CD4-positive, alpha-beta T cell (primary cell): Measurements from ENCODE around the gene GPA33. TPM values are rescaled to one million over a fixed set of nuclear protein-coding genes. Genes with fewer than 3 reads are reported as not detected.

Source experiments
- ATAC-seq: fragments of 200-7000 bp; cut with Tn5 transposase; one replicate; pipeline ENCODE4 v1.10.0; 2022; ENCODE audit warnings: mild to moderate bottlenecking; ENCODE audit not compliant: poor library complexity
- CTCF ChIA-PET: fragments of 350-600 bp; sonication (Branson Sonifier 250); formaldehyde crosslinking; loops from one replicate; lab custom pipeline; 2021; ENCODE audit warnings: antibody characterized with exemption, inconsistent platforms; lab: Charles Lee
- POLR2A ChIA-PET: fragments of 350-600 bp; sonication (Branson Sonifier 250); formaldehyde crosslinking; loops from one replicate; lab custom pipeline; 2021; ENCODE audit warnings: antibody characterized with exemption, inconsistent platforms; lab: Charles Lee
- DNase-seq, 14 experiments: peaks; one replicate each; pipeline ENCODE4 v3.0.0-alpha.2; 2013 to 2020; ENCODE audit warnings: mixed read lengths in 2 of 14
- H3K27ac ChIP-seq, 2 donors: one replicate each; pipeline versions ENCODE4 v1.5.1 to v1.7.0; 2013; ENCODE audit warnings: low read length in 2 of 2, low read depth in 1 of 2, mild to moderate bottlenecking in 1 of 2
- H3K27me3 ChIP-seq, 2 experiments: 1 replicate in 1 of 2; 2 replicates in 1 of 2; pipeline versions ENCODE4 v1.6.1 to v1.7.0; 2013; ENCODE audit warnings: low read length in 2 of 2, control low read depth in 1 of 2, mild to moderate bottlenecking in 1 of 2, moderate library complexity in 1 of 2; ENCODE audit not compliant: insufficient read depth in 2 of 2, control insufficient read depth in 1 of 2
- H3K36me3 ChIP-seq: one replicate; pipeline ENCODE4 v1.6.1; 2013; ENCODE audit warnings: low read length, control low read depth; ENCODE audit not compliant: insufficient read depth
- H3K4me1 ChIP-seq: one replicate; pipeline ENCODE4 v1.6.1; 2013; ENCODE audit warnings: low read length, control low read depth; ENCODE audit not compliant: insufficient read depth
- H3K4me3 ChIP-seq: one replicate; pipeline ENCODE4 v1.5.1; 2013; ENCODE audit warnings: mild to moderate bottlenecking, low read length, moderate library complexity
- H3K9me3 ChIP-seq, 2 experiments: 1 replicate in 1 of 2; 2 replicates in 1 of 2; pipeline versions ENCODE4 v1.6.1 to v1.7.0; 2013; ENCODE audit warnings: low read length in 2 of 2, mild to moderate bottlenecking in 2 of 2, control low read depth in 1 of 2, moderate library complexity in 1 of 2; ENCODE audit not compliant: control insufficient read depth in 1 of 2, insufficient read depth in 1 of 2
- H3K27ac Mint-ChIP-seq: one replicate; pipeline ENCODE4 v1.8.0; 2020; ENCODE audit warnings: mixed read lengths
- H3K27me3 Mint-ChIP-seq: one replicate; pipeline ENCODE4 v1.8.0; 2021; ENCODE audit warnings: mixed read lengths
- H3K36me3 Mint-ChIP-seq: one replicate; pipeline ENCODE4 v1.8.0; 2021; ENCODE audit warnings: low read depth, mixed read lengths
- H3K4me1 Mint-ChIP-seq: one replicate; pipeline ENCODE4 v1.8.0; 2021; ENCODE audit warnings: low read depth, mixed read lengths
- H3K4me3 Mint-ChIP-seq: one replicate; pipeline ENCODE4 v1.8.0; 2020; ENCODE audit warnings: mild to moderate bottlenecking, mixed read lengths
- H3K9me3 Mint-ChIP-seq: one replicate; pipeline ENCODE4 v1.8.0; 2020; ENCODE audit warnings: mixed read lengths
- CTCF ChIP-seq: fragments of 200-600 bp; IDR thresholded peaks from one replicate; pipeline ENCODE4 v1.8.0; 2022; ENCODE audit warnings: antibody characterized with exemption, mild to moderate bottlenecking
- intact Hi-C, 2 experiments: fragments of 100-400 bp; cut with DNase I in 1 of 2; cut with micrococcal nuclease in 1 of 2; formaldehyde crosslinking; loops; one replicate each; pipeline versions ENCODE4 v1.15.1 to v1.9.0; 2023 to 2025; cut with DNase I, micrococcal nuclease
- total RNA-seq, 174 experiments: library from RNA in 2 of 174; stranded (reverse) in 2 of 174; gene quantifications; one replicate each; pipeline ENCODE4 v1.2.3 and lab custom pipeline; 2021 to 2026

Gene GPA33
- total RNA-seq, 2 experiments from 2014 or later: 4.8 to 5.0 TPM

DNA sequence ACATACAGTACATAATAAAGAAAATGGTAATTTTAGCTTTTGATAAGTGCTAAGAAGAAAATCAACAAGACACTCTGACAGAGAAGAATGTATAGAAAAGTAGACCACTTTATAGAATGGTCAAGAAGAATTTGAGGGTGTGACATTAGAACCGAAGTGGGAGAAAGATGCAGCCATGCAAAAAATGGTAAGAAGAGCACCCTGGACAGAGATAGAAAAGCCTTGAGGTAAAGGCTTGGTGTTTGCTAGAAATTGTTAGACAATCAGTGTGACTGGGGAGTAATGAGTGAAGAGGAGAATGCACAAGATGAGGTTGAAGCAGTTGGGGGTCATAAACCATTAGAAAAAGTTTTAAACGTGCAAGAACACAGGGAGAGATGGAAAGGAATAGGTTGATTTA is 77.6 kb downstream of the GPA33 start:
- H3K36me3 Mint-ChIP-seq: no peaks in the 10 kb centered on the region
- no peak overlapping the region for H3K27ac Mint-ChIP-seq
- H3K9me3 Mint-ChIP-seq: no peaks in the 10 kb centered on the region
- DNase-seq: no peak
- Histone ChIP-seq H3K36me3 (no peaks in the 10 kb centered on the region), H3K9me3 (no peaks in the 10 kb centered on the region), H3K27ac (no peak overlapping the region), H3K4me3 (no peak overlapping the region), H3K4me1 (no peaks in the 10 kb centered on the region), H3K27me3 (peaks cover 0 to 3% of the 10 kb centered on the region in 2 experiments)
- ChIA-PET POLR2A (no interaction called here), CTCF (no interaction called here)
- no peak for TF ChIP-seq CTCF
- H3K27me3 Mint-ChIP-seq: peaks cover 13% of the 10 kb centered on the region
- ATAC-seq: no peak
- no peaks in the 10 kb centered on the region for H3K4me1 Mint-ChIP-seq
- H3K4me3 Mint-ChIP-seq: no peak overlapping the region
- intact Hi-C loops: no loop called here

DNA sequence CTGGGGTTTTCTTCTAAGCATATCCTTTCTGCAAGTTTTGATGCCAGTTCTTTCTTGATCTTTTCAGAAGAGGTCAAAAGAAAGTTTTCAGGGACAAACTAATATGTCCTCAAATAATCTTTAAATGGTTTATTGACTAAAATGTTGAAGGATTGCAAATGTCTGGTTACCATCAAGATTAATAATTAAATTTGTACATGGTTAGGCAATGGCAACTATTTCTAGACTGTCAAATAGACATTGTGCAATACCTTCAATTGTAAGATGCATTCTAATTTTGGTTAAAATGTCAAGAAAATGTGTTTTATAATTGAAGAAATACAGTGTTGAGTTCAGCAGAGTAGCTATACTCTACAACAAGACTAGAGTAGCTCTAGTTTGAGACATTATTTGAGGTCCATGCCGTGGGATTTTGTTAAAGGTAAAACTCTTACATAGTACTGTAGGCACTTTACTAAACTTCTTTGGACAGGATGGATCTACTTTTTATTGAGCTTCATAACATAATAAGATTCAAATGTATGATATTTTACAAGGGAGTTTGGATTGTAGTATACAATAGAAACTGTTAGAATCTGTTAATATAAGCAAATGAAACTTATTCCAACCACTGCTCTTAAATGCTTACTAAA is 78.5 kb downstream of the GPA33 start:
- ATAC-seq: no peak
- Histone ChIP-seq H3K27me3 (peaks cover 0 to 3% of the 10 kb centered on the region in 2 experiments), H3K4me3 (no peak overlapping the region), H3K27ac (no peak overlapping the region), H3K9me3 (no peaks in the 10 kb centered on the region), H3K36me3 (no peaks in the 10 kb centered on the region), H3K4me1 (no peaks in the 10 kb centered on the region)
- Mint-ChIP-seq H3K9me3 (no peaks in the 10 kb centered on the region), H3K27me3 (peaks cover 13% of the 10 kb centered on the region), H3K27ac (no peak overlapping the region), H3K4me1 (no peaks in the 10 kb centered on the region), H3K4me3 (no peak overlapping the region), H3K36me3 (no peaks in the 10 kb centered on the region)
- TF ChIP-seq CTCF: no peak
- intact Hi-C loops: no loop called here
- CTCF ChIA-PET: no interaction called here
- POLR2A ChIA-PET: no interaction called here
- DNase-seq: no peak

- intact Hi-C loops: no loop called here
- H3K27me3 Mint-ChIP-seq: peaks cover 5% of the 10 kb centered on the region
- DNase-seq: no peak
- H3K9me3 Mint-ChIP-seq: peaks cover 4% of the 10 kb centered on the region
- H3K27me3 ChIP-seq: no peaks in the 10 kb centered on the region
- no peaks in the 10 kb centered on the region for H3K36me3 ChIP-seq
- peaks cover 0 to 3% of the 10 kb centered on the region in 2 experiments for H3K9me3 ChIP-seq
- H3K4me3 ChIP-seq: no peak overlapping the region
- no peak overlapping the region for H3K27ac Mint-ChIP-seq
- ChIA-PET POLR2A (no interaction called here), CTCF (no interaction called here)
- no peaks in the 10 kb centered on the region for H3K4me1 Mint-ChIP-seq
- H3K4me1 ChIP-seq: no peaks in the 10 kb centered on the region
- H3K4me3 Mint-ChIP-seq: no peak overlapping the region
- ATAC-seq: no peak
- no peaks in the 10 kb centered on the region for H3K36me3 Mint-ChIP-seq
- H3K27ac ChIP-seq: no peak overlapping the region
- TF ChIP-seq CTCF: no peak
These were observed 86.5 kb downstream of the GPA33 start for GRCh38 chr1:167003711-167004110.

Other genes with a start within 250 kb of the GPA33 start
- 10 to 100 TPM; 15.8 to 16.4 TPM for gene TADA1, start 214.1 kb downstream of the GPA33 start, total RNA-seq
- gene ILDR2, start 114.8 kb downstream of the GPA33 start, total RNA-seq: under 1 TPM; 0.47 to 0.67 TPM
- gene MAEL, start 101.1 kb downstream of the GPA33 start, total RNA-seq: not detected
- gene STYXL2, start 3.7 kb upstream of the GPA33 start, total RNA-seq: not detected
- gene POU2F1, start 130.5 kb upstream of the GPA33 start, total RNA-seq: 10 to 100 TPM; 27.0 to 28.6 TPM